Stimulated activated CD8-positive, alpha-beta memory T cell treated with anti-CD3 and anti-CD28 coated beads, Interleukin-15, amount 100 ng/mL, for 1 hour (primary cell): ENCODE measurements around the gene YY2.
"Not testable (repeated sequence)": the region's sequence is repeated elsewhere in the genome, so short reads cannot be mapped to it uniquely, and the experiment has no call there.

Source experiments
- DNase-seq: peaks from one replicate; pipeline ENCODE4 v3.0.0-alpha.2; 2020; ENCODE audit warnings: low read depth

Gene YY2

DNA sequence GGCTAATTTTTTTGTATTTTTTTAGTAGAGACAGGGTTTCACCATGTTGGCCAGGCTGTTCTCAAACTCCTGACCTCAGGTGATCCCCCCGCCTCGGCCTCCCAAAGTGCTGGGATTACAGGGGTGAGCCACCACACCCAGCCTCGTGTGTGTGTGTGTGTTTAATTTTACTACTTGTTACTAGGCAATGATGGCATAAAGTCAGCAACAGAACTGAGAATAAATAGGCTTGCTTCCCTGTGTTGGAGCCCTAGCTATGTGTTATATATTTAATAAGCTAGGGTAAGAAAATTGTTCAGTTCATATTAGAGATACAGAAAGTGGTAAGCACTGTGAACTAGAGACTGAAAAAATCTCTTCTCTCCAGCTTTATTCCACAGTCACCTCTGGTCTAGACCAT is 18.4 kb downstream of the YY2 start:
- DNase-seq, result not testable (repeated sequence)

DNA sequence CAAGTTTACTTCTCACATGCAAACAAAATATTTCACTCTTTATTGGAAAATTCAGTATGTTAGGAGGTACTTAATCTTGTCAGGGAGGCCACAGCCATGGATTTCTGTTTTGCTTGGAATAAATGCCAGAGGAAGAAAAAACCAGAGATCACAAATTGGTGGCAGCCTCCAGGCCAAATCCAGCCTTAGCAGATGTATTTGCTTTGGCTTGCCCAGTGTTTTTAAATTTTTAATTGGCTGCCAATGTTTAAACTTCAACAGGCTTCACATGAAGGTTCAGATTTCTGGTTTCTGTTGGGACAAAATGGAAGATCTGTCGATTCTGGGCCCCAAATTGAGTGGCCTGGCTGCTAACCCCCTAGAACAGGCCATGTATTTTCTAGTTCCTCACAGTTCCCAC is 19.2 kb downstream of the YY2 start:
- DNase-seq, result no peak

GRCh38 chrX:21881881-21882574 is 26.2 kb downstream of the YY2 start:
- no peak for DNase-seq

GRCh38 chrX:21883258-21883657 is 27.5 kb downstream of the YY2 start:
- no peak for DNase-seq

- DNase-seq, result no peak
Measured at GRCh38 chrX:21885568-21885967, 29.8 kb downstream of the YY2 start.

GRCh38 chrX:21905313-21905712 is 49.5 kb downstream of the YY2 start:
- DNase-seq, result no peak

GRCh38 chrX:21905953-21906352 is 50.2 kb downstream of the YY2 start:
- no peak for DNase-seq

- no peak for DNase-seq
Measured at GRCh38 chrX:21907260-21907659, 51.5 kb downstream of the YY2 start.
